Astrocyte of the spinal cord (primary cell): ENCODE measurements around the gene PHLDA2.

ENCODE experiments used
- DNase-seq: peaks from one replicate; pipeline ENCODE4 v3.0.0; 2011; ENCODE audit warnings: low read depth, low spot score
- H3K4me3 ChIP-seq: 2 replicates; pipeline ENCODE4 v1.5.1; 2011; ENCODE audit warnings: low read depth, mild to moderate bottlenecking, low read length, moderate library complexity
- CTCF ChIP-seq: IDR thresholded peaks from 2 replicates; pipeline ENCODE4 v1.5.1; 2012; ENCODE audit warnings: low read depth, mild to moderate bottlenecking, low read length, inconsistent platforms
- in situ Hi-C: cut with HindIII; loops from 2 replicates; pipeline ENCODE4 v1.10.0; 2017; ENCODE audit warnings: low sequenced_read_pairs

The PHLDA2 gene

GRCh38 chr11:2902784-2903671 lies 26.2 kb downstream of the PHLDA2 start:
- DNase-seq: no peak
- peak overlapping the region; percentile 57 for H3K4me3 ChIP-seq
- in situ Hi-C loops: no loop called here
- no peak for TF ChIP-seq CTCF

GRCh38 chr11:2901854-2902783 lies 27.1 kb downstream of the PHLDA2 start:
- in situ Hi-C loops: no loop called here
- no peak for TF ChIP-seq CTCF
- peak; percentile 88 for DNase-seq
- H3K4me3 ChIP-seq: peak overlapping the region; percentile 57

GRCh38 chr11:2901196-2901796 lies 27.9 kb downstream of the PHLDA2 start:
- peak overlapping the region; percentile 40 for H3K4me3 ChIP-seq
- no peak for TF ChIP-seq CTCF
- no peak for DNase-seq
- in situ Hi-C loops: no loop called here

- H3K4me3 ChIP-seq: no peak overlapping the region
- TF ChIP-seq CTCF: no peak
- DNase-seq: no peak
- in situ Hi-C loops: no loop called here
Observed at GRCh38 chr11:2899080-2899783, 30.0 kb downstream of the PHLDA2 start.

- DNase-seq: peak; percentile 88
- in situ Hi-C loops: no loop called here
- H3K4me3 ChIP-seq: no peak overlapping the region
- no peak for TF ChIP-seq CTCF
Observed at GRCh38 chr11:2898366-2899079, 30.7 kb downstream of the PHLDA2 start.
